ENCODE data around the gene PRR19.
"Not testable (repeated sequence)": the region's sequence is repeated elsewhere in the genome, so short reads cannot be mapped to it uniquely, and the experiment has no call there.

PRR19 gene

DNA sequence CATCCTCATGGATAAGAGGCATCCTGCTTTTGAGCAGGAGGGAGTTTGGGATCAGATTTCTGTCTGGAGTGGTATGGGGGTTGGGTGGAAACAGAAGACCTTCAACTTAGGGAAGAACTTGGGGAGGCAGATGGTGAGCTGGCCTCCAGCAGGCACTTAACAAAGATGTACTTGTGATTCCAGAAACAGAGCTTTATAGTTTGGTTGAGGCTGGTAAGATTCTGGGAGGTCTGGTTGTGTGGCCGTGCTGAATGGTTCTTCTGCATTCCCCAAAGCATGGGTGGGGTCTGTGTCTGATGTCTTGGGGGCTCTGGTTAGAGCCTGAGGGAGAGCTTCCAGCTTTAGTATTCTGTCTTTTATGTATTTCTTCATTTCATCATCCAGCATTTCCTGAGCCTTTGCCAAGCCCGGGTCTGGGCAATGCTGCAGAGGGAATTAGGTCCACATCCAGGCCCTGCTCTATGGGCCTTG lies 28.3 kb downstream of the PRR19 start:
- Mint-ChIP-seq H3K27ac (no peak overlapping the region), H3K9me3 (no peaks in the 10 kb centered on the region), H3K4me1 (ENCODE audit: low read depth) (peaks cover 8% of the 10 kb centered on the region)

DNA sequence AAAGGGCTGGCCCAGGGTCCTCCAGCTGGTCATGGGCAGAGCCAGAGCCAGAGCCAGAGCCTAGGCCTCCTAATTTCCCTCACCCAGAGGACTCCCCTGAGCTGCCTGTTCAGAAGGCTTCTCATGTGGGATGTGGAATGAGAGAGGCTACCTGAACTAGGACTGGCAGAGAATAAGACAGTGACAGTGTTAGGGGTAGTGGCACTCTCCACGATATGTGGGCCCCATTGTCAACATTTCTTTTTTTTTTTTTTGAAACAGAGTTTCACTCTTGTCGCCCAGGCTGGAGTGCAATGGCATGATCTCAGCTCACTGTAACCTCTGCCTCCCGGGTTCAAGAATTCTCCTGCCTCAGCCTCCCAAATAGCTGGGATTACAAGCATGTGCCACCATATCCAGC lies 29.4 kb downstream of the PRR19 start:
- H3K27me3 Mint-ChIP-seq (ENCODE audit: low read depth); H3K9me3 Mint-ChIP-seq; H3K36me3 Mint-ChIP-seq (ENCODE audit: low read depth); H3K4me3 Mint-ChIP-seq; H3K27ac Mint-ChIP-seq; H3K4me1 Mint-ChIP-seq (ENCODE audit: low read depth): not testable (repeated sequence)

More for the DNA sequence above, 28.3 kb downstream of the PRR19 start:
- peaks cover 1% of the 10 kb centered on the region for H3K27me3 Mint-ChIP-seq (ENCODE audit: low read depth)
- no peak overlapping the region for H3K4me3 Mint-ChIP-seq
- no peaks in the 10 kb centered on the region for H3K36me3 Mint-ChIP-seq (ENCODE audit: low read depth)

DNA sequence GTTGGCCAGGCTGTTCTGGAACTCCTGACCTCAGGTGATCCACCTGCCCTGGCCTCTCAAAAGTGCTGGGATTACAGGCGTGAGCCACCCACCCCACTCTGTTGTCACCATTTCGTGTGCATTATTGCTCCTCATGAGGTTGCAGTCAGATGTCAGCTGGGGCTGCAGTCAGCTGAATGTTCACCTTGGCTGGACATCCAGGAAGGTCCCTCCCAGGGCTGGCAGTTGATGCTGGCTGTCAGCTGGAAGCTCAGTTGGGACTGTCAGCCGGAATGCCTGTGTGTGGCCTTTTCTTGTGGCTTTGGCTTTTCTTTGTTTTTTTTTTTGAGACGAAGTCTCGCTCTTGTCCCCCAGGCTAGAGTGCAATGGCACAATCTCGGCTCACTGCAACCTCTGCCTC lies 30.1 kb downstream of the PRR19 start:
- H3K4me1 Mint-ChIP-seq (ENCODE audit: low read depth), result peaks cover 5% of the 10 kb centered on the region
- no peak overlapping the region for H3K4me3 Mint-ChIP-seq
- H3K27me3 Mint-ChIP-seq (ENCODE audit: low read depth), result no peaks in the 10 kb centered on the region

DNA sequence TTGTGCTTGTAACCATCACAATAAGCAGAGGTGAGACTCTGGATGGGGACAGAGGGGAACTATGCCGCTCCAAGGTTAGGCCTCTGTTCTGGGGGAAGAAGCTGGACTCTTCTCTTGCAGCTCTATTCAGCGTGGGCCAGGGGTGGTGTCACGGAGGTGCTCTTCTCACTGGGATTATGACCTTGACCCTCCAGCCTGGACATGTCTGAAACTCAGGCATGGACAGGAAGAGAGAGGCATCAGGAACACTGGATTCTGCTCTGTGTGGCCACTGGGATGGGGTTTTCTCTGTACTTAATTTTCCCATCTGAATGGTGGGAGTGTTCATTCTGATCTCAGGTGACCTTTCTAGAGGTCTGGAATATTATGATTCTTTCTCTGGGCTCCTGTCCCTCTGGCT lies 31.1 kb downstream of the PRR19 start:
- H3K27me3 Mint-ChIP-seq (ENCODE audit: low read depth), result no peaks in the 10 kb centered on the region
- no peaks in the 10 kb centered on the region for H3K36me3 Mint-ChIP-seq (ENCODE audit: low read depth)
- no peaks in the 10 kb centered on the region for H3K4me1 Mint-ChIP-seq (ENCODE audit: low read depth)
- H3K27ac Mint-ChIP-seq, result no peak overlapping the region
- no peak overlapping the region for H3K4me3 Mint-ChIP-seq
- H3K9me3 Mint-ChIP-seq, result no peaks in the 10 kb centered on the region

More for the DNA sequence above, 30.1 kb downstream of the PRR19 start:
- no peaks in the 10 kb centered on the region for H3K9me3 Mint-ChIP-seq
- no peaks in the 10 kb centered on the region for H3K36me3 Mint-ChIP-seq (ENCODE audit: low read depth)
- H3K27ac Mint-ChIP-seq, result no peak overlapping the region

DNA sequence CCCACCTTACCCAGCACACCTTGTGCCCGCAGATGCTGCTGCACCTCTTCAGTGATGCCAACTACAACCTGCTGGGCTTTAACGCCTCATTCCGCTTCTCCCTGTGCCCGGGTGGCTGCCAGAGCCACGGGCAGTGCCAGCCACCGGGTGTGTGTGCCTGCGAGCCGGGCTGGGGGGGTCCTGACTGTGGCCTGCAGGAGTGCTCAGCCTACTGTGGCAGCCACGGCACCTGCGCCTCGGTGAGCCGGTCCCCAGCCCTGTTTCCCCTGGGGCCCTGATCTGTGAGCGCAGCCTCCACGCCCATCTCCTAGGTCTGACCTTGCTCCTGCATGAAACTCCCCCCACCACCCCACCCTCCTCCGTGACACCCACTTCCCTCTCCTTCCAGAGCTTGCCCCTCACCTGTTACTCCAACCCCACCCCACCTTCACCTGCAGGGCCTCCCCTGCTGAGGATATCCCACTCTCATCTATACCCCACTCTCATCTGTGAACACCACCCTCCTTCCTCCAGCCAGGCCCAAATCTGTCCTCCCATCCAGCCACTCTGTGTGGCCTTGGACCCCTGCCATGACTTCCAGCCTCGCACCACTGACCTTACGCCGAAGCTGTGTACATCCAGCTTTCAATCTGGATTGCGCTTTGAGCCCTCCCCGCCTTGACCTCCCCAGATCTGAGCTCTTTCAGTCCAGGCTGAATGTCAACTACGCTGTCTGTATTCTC lies 32.2 kb downstream of the PRR19 start:
- H3K27ac Mint-ChIP-seq, result no peak overlapping the region
- no peaks in the 10 kb centered on the region for H3K4me1 Mint-ChIP-seq (ENCODE audit: low read depth)
- H3K27me3 Mint-ChIP-seq (ENCODE audit: low read depth), result no peaks in the 10 kb centered on the region

DNA sequence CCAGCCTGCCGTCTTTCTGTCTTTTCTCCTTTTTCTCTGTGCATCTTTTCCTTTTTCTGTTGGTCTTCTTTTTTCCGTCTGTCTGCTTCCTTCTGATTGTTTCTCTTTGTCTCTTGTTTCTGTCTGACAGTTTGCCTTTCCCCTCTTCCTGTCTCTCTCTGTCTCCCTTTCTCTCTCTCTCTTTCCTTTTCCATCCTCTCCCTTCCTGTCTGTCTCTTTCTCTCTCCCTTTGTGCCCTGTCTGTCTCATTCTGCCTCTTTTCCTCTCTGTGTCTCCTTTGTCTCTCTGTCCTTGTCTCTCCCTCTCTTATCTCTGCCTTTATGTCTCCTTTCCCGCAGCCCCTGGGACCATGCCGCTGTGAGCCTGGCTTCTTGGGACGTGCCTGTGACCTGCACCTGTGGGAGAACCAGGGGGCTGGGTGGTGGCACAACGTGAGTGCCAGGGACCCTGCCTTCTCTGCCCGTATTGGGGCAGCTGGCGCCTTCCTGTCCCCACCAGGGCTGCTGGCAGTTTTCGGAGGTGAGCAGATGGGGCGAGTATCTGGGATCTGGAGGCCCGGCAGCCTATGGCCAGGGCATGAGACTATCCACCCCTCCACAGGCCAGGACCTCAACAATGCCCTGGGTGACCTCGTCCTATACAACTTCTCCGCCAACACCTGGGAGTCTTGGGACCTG lies 32.9 kb downstream of the PRR19 start:
- Mint-ChIP-seq H3K36me3 (ENCODE audit: low read depth) (no peaks in the 10 kb centered on the region), H3K4me1 (ENCODE audit: low read depth) (no peaks in the 10 kb centered on the region), H3K27ac (no peak overlapping the region), H3K4me3 (no peak overlapping the region), H3K9me3 (no peaks in the 10 kb centered on the region), H3K27me3 (ENCODE audit: low read depth) (no peaks in the 10 kb centered on the region)

More for the DNA sequence above, 32.2 kb downstream of the PRR19 start:
- Mint-ChIP-seq H3K36me3 (ENCODE audit: low read depth) (no peaks in the 10 kb centered on the region), H3K9me3 (no peaks in the 10 kb centered on the region), H3K4me3 (no peak overlapping the region)

DNA sequence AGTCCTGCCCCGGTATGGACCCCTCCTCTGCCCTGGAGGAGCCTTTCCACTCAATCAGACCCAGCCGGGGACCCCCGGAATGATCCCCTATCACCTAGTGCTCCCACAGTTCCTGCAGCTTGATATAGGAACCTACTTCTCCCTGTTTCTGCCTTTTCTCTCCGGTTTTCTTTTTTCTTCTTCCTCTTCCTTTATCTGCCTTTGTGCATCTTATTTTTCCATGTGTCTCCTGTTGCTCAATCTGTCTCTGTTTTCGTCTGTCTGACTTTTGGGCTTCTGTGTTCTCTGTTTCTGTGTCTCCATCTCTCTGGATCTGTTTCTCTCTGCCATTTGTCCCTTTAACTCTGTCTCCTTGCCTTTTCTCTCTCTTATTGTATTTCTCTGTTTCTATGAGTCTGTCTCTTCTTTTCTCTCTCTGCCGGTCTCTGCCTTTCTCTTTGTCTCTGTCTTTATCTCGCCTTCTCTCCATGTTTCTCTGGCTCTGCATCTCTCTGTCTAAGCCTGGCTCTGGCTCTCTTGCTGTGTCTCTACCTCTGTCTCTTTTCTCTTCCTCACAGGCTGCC lies 33.5 kb downstream of the PRR19 start:
- Mint-ChIP-seq H3K4me3 (no peak overlapping the region), H3K4me1 (ENCODE audit: low read depth) (no peaks in the 10 kb centered on the region), H3K27me3 (ENCODE audit: low read depth) (no peaks in the 10 kb centered on the region), H3K36me3 (ENCODE audit: low read depth) (no peaks in the 10 kb centered on the region), H3K27ac (no peak overlapping the region), H3K9me3 (no peaks in the 10 kb centered on the region)

DNA sequence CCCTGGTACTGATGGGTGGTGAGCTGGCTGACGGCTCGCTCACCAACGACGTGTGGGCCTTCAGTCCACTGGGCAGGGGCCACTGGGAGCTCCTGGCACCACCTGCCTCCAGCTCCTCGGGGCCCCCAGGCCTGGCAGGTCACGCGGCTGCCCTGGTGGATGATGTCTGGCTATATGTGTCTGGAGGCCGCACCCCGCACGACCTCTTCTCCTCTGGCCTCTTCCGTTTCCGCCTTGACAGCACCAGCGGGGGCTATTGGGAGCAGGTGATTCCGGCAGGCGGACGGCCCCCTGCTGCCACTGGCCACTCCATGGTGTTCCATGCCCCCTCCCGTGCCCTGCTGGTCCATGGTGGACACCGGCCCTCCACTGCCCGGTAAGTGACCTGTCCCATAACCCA lies 34.0 kb downstream of the PRR19 start:
- Mint-ChIP-seq H3K9me3 (no peaks in the 10 kb centered on the region), H3K36me3 (ENCODE audit: low read depth) (no peaks in the 10 kb centered on the region), H3K27ac (no peak overlapping the region), H3K4me3 (no peak overlapping the region), H3K27me3 (ENCODE audit: low read depth) (no peaks in the 10 kb centered on the region), H3K4me1 (ENCODE audit: low read depth) (no peaks in the 10 kb centered on the region)

DNA sequence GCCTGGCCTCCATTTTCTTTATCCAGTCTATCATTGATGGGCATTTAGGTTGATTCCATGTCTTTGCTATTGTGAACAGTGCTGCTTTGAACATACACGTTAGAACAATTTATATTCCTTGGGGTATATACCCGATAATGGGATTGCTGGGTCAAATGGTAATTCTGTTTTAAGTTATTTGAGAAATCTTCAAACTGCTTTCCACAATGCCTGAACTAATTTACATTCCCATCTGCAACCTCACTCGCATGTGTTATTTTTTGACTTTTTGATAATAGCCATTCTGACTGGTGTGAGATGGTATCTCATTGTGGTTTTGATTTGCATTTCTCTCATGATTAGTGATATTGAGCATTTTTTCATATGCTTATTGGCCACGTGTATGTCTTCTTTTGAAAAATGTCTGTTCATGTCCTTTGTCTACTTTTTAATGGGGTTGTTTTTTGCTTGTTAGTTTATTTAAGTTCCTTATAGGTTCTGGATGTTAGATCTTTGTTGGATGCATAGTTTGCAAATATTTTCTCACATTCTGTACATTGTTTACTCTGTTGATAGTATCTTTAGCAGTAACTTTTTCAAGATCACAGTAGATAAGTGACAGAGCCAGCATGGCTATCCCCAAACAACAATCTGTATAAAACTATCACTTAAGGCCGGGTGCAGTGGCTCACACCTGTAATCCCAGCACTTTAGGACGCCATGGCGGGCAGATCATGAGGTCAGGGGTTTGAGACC lies 37.4 kb downstream of the PRR19 start:
- H3K4me1 Mint-ChIP-seq (ENCODE audit: low read depth); H3K27ac Mint-ChIP-seq; H3K4me3 Mint-ChIP-seq; H3K36me3 Mint-ChIP-seq (ENCODE audit: low read depth); H3K9me3 Mint-ChIP-seq; H3K27me3 Mint-ChIP-seq (ENCODE audit: low read depth): not testable (repeated sequence)

DNA sequence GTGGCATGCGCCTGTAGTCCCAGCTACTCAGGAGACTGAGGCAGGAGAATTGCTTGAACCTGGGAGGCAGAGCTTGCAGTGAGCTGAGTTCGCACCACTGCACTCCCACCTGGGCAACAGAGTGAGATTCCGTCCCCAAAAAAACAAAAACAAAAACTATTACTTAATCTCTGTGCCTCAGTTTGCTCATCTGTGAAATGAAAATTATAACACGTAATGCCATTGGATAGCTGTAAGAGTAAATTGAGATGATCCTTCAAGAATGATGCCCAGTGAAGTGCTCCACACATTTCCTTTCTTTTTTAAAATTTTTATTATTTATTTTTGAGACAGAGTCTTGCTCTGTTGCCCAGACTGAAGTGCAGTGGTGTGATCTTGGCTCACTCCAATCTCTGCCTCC lies 38.0 kb downstream of the PRR19 start:
- H3K4me3 Mint-ChIP-seq; H3K27me3 Mint-ChIP-seq (ENCODE audit: low read depth); H3K36me3 Mint-ChIP-seq (ENCODE audit: low read depth); H3K4me1 Mint-ChIP-seq (ENCODE audit: low read depth); H3K9me3 Mint-ChIP-seq; H3K27ac Mint-ChIP-seq: not testable (repeated sequence)

DNA sequence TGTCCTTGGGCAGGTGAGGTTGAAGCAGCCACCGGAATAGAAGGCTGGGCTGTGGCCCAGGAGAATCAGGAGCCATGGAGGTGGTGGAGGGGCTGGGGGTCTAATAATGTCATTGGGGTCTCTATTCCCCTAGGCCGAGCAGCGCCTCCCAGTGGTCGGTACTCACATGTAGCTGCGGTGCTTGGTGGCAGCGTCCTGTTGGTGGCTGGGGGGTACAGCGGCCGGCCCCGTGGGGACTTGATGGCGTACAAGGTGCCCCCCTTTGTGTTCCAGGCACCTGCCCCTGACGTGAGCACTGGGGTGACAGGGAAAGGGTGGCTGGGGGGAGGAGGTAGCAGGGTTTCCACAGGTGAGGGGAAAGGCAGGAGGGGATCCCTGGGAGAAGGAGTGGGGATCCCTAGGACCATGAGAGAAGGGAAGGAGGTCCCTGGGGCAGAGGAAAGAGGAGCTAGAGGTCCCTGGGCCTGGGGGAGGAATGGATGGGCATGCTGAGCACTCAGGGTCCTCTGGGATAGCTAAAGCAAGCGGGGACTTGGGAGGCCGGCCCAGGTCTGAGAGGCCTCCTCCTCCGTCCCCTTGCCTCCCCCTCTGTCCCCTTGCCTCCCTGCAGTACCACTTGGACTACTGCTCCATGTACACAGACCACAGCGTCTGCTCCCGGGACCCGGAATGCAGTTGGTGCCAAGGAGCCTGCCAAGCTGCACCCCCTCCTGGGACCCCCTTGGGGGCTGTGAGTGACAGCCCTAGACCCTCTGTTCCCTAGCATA lies 41.6 kb downstream of the PRR19 start:
- H3K27me3 Mint-ChIP-seq (ENCODE audit: low read depth), result no peaks in the 10 kb centered on the region
- peak overlapping the region; percentile 22 for H3K27ac Mint-ChIP-seq
- no peak overlapping the region for H3K4me3 Mint-ChIP-seq
- H3K4me1 Mint-ChIP-seq (ENCODE audit: low read depth), result no peaks in the 10 kb centered on the region
- H3K9me3 Mint-ChIP-seq, result no peaks in the 10 kb centered on the region
- H3K36me3 Mint-ChIP-seq (ENCODE audit: low read depth), result no peaks in the 10 kb centered on the region

DNA sequence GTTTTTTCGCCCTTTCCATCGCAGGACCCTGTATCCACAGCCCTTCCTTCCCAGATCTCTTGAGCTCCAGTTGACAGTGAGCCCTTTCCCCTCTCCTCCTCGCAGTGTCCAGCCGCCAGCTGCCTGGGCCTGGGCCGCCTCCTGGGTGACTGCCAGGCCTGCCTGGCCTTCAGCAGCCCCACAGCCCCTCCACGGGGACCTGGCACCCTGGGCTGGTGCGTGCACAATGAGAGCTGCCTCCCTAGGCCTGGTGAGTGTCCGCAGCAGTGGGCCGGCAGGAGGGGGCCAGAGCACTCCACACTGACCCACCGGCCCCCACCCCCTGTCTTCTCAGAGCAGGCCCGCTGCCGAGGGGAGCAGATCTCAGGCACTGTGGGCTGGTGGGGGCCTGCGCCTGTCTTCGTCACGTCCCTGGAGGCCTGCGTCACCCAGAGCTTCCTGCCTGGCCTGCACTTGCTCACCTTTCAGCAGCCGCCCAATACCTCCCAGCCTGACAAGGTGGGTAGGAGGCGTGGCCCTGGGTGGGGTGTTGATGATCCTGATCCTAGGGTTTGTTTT lies 42.5 kb downstream of the PRR19 start:
- H3K36me3 Mint-ChIP-seq (ENCODE audit: low read depth), result no peaks in the 10 kb centered on the region
- no peaks in the 10 kb centered on the region for H3K4me1 Mint-ChIP-seq (ENCODE audit: low read depth)

DNA sequence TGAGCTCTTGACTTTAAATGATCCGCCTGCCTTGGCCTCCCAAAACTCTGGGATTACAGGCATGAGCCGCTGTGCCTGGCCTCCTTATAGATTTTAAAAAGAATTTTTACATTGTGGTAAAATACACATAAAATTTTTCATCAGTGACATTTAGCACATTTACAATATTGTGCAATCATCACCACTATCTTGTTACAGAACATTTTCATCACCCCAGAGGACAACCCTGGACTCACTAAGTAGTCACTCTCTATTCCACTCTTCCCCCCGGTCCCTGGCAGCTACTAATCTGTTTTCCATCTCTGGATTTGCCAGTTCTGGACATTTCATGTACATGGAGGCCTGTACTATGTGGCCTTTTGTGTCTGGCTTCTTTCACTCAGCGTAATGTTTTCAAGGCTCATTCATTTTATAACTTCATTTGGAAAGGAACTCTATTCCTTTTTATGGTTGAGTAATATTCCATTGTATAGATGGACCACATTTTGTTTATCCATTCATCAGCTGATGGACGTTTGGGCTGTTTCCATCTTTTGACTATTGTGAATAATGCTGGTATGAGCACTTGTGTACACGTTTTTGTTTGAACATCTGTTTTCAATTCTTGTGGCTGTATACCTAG lies 43.4 kb downstream of the PRR19 start:
- no peak overlapping the region for H3K4me3 Mint-ChIP-seq
- H3K9me3 Mint-ChIP-seq, result no peaks in the 10 kb centered on the region
- H3K27ac Mint-ChIP-seq, result no peak overlapping the region
- H3K36me3 Mint-ChIP-seq (ENCODE audit: low read depth), result no peaks in the 10 kb centered on the region
- no peaks in the 10 kb centered on the region for H3K27me3 Mint-ChIP-seq (ENCODE audit: low read depth)
- no peaks in the 10 kb centered on the region for H3K4me1 Mint-ChIP-seq (ENCODE audit: low read depth)

More for the DNA sequence above, 42.5 kb downstream of the PRR19 start:
- no peaks in the 10 kb centered on the region for H3K27me3 Mint-ChIP-seq (ENCODE audit: low read depth)
- H3K4me3 Mint-ChIP-seq, result no peak overlapping the region
- no peaks in the 10 kb centered on the region for H3K9me3 Mint-ChIP-seq
- no peak overlapping the region for H3K27ac Mint-ChIP-seq
